Measurements from ENCODE around the gene EPAS1. TPM values are rescaled to one million over a fixed set of nuclear protein-coding genes. Genes with fewer than 3 reads are reported as not detected.

Gene EPAS1
- total and polyA plus RNA-seq, 5 experiments from 2014 or later = 0.16 to 1.7 (median 1.1) TPM

GRCh38 chr2:46298272-46298521, 990 bp downstream of the EPAS1 start:
- DNase-seq (peak in 2 of 10 donors; percentile 23 to 24), ATAC-seq (no peak)
- POLR2A ChIA-PET = no interaction called here
- Mint-ChIP-seq H3K9me3 (no peaks in the 10 kb centered on the region), H3K4me1 (peaks cover 16 to 41% (median 26%) of the 10 kb centered on the region in 4 donors), H3K27me3 (peaks cover 24 to 67% (median 46%) of the 10 kb centered on the region in 5 donors), H3K27ac (peak overlapping the region in 4 of 10 donors; percentile 24 to 85 (median 54)), H3K36me3 (no peaks in the 10 kb centered on the region), H3K4me3 (peak overlapping the region; percentile 84 to 96 (median 92))

GRCh38 chr2:46298522-46299353, 1.5 kb downstream of the EPAS1 start:
- peaks cover 20 to 46% (median 29%) of the 10 kb centered on the region in 4 donors for H3K4me1 Mint-ChIP-seq
- POLR2A ChIA-PET = no interaction called here
- H3K27ac Mint-ChIP-seq = peak overlapping the region in 4 of 10 donors; percentile 24 to 85 (median 72)
- H3K9me3 Mint-ChIP-seq = no peaks in the 10 kb centered on the region
- H3K27me3 Mint-ChIP-seq = peaks cover 25 to 72% (median 49%) of the 10 kb centered on the region in 5 donors
- peak overlapping the region; percentile 84 to 96 (median 92) for H3K4me3 Mint-ChIP-seq
- ATAC-seq (peak in 1 of 2 donors; percentile 7), DNase-seq (peak in 6 of 10 donors; percentile 3 to 37 (median 30))
- no peaks in the 10 kb centered on the region for H3K36me3 Mint-ChIP-seq

GRCh38 chr2:46299365-46300263, 2.4 kb downstream of the EPAS1 start:
- Mint-ChIP-seq H3K4me3 (peak overlapping the region; percentile 69 to 96 (median 90)), H3K27me3 (peaks cover 30 to 80% (median 54%) of the 10 kb centered on the region in 5 donors), H3K4me1 (peaks cover 25 to 55% (median 37%) of the 10 kb centered on the region in 4 donors), H3K9me3 (no peaks in the 10 kb centered on the region), H3K27ac (peak overlapping the region in 2 of 10 donors; percentile 37 to 66), H3K36me3 (no peaks in the 10 kb centered on the region)
- DNase-seq = no peak
- POLR2A ChIA-PET = no interaction called here
- no peak for ATAC-seq

- DNase-seq (no peak), ATAC-seq (no peak)
- Mint-ChIP-seq H3K4me1 (peaks cover 31 to 63% (median 45%) of the 10 kb centered on the region in 4 donors), H3K4me3 (no peak overlapping the region), H3K36me3 (no peaks in the 10 kb centered on the region), H3K9me3 (peaks cover 0 to 3% (median 0%) of the 10 kb centered on the region in 9 donors), H3K27me3 (peaks cover 35 to 88% (median 57%) of the 10 kb centered on the region in 5 donors), H3K27ac (no peak overlapping the region)
- POLR2A ChIA-PET = no interaction called here
These were observed 3.2 kb downstream of the EPAS1 start for GRCh38 chr2:46300406-46300832.

- H3K4me3 Mint-ChIP-seq = no peak overlapping the region
- no peaks in the 10 kb centered on the region for H3K36me3 Mint-ChIP-seq
- H3K9me3 Mint-ChIP-seq = peaks cover 0 to 3% (median 0%) of the 10 kb centered on the region in 9 donors
- DNase-seq = no peak
- H3K27ac Mint-ChIP-seq = no peak overlapping the region
- ATAC-seq = no peak
- POLR2A ChIA-PET = interaction anchor here (0.7 kb wide), 1 partner anchor 953 kb away, joined by 4 read pairs; no protein-coding TSS in a partner anchor
- peaks cover 39 to 85% (median 64%) of the 10 kb centered on the region in 5 donors for H3K27me3 Mint-ChIP-seq
- peaks cover 32 to 67% (median 51%) of the 10 kb centered on the region in 4 donors for H3K4me1 Mint-ChIP-seq
These were observed 4.9 kb downstream of the EPAS1 start for GRCh38 chr2:46302005-46302695.

GRCh38 chr2:46303233-46303632, 6.0 kb downstream of the EPAS1 start:
- no peak for ATAC-seq
- Mint-ChIP-seq H3K27me3 (peaks cover 43 to 86% (median 66%) of the 10 kb centered on the region in 5 donors), H3K9me3 (peaks cover 0 to 3% (median 0%) of the 10 kb centered on the region in 9 donors), H3K27ac (no peak overlapping the region), H3K4me1 (peaks cover 34 to 58% (median 44%) of the 10 kb centered on the region in 4 donors), H3K36me3 (no peaks in the 10 kb centered on the region), H3K4me3 (no peak overlapping the region)
- DNase-seq = no peak
- POLR2A ChIA-PET = interaction anchor here (0.7 kb wide), 1 partner anchor 952 kb away, joined by 4 read pairs; no protein-coding TSS in a partner anchor

- no peak for ATAC-seq
- Mint-ChIP-seq H3K9me3 (peaks cover 0 to 3% (median 0%) of the 10 kb centered on the region in 9 donors), H3K27ac (no peak overlapping the region), H3K4me1 (peaks cover 32 to 52% (median 40%) of the 10 kb centered on the region in 4 donors), H3K36me3 (no peaks in the 10 kb centered on the region), H3K27me3 (peaks cover 44 to 86% (median 66%) of the 10 kb centered on the region in 5 donors), H3K4me3 (peak overlapping the region in 1 of 10 donors; percentile 82)
- no peak for DNase-seq
- POLR2A ChIA-PET = no interaction called here
These were observed 6.6 kb downstream of the EPAS1 start for GRCh38 chr2:46303822-46304221.

GRCh38 chr2:46304635-46305034, 7.4 kb downstream of the EPAS1 start:
- peak; percentile 73 to 83 for ATAC-seq
- H3K36me3 Mint-ChIP-seq = peaks cover 0 to 5% (median 0%) of the 10 kb centered on the region in 3 donors
- peaks cover 27 to 44% (median 32%) of the 10 kb centered on the region in 4 donors for H3K4me1 Mint-ChIP-seq
- peaks cover 44 to 86% (median 66%) of the 10 kb centered on the region in 5 donors for H3K27me3 Mint-ChIP-seq
- H3K9me3 Mint-ChIP-seq = peaks cover 0 to 3% (median 0%) of the 10 kb centered on the region in 9 donors
- H3K27ac Mint-ChIP-seq = peak overlapping the region in 1 of 10 donors; percentile 38
- H3K4me3 Mint-ChIP-seq = peak overlapping the region in 9 of 10 donors; percentile 16 to 88 (median 75)
- POLR2A ChIA-PET = interaction anchor here (0.7 to 1.0 kb wide), 2 partner anchors 18 to 339 kb away, joined by 3 read pairs; no protein-coding TSS in a partner anchor
- DNase-seq = peak in 4 of 10 donors; percentile 8 to 50 (median 34)

GRCh38 chr2:46305187-46305586, 8.0 kb downstream of the EPAS1 start:
- Mint-ChIP-seq H3K9me3 (peaks cover 0 to 3% (median 0%) of the 10 kb centered on the region in 9 donors), H3K4me1 (peaks cover 25 to 38% (median 27%) of the 10 kb centered on the region in 4 donors), H3K36me3 (peaks cover 0 to 5% (median 0%) of the 10 kb centered on the region in 3 donors), H3K4me3 (peak overlapping the region in 9 of 10 donors; percentile 16 to 88 (median 75)), H3K27ac (peak overlapping the region in 1 of 10 donors; percentile 11), H3K27me3 (peaks cover 39 to 86% (median 64%) of the 10 kb centered on the region in 5 donors)
- POLR2A ChIA-PET = interaction anchor here (1.0 kb wide), 1 partner anchor 18 kb away, joined by 3 read pairs; no protein-coding TSS in a partner anchor
- DNase-seq (no peak), ATAC-seq (no peak)

GRCh38 chr2:46305767-46306166, 8.6 kb downstream of the EPAS1 start:
- POLR2A ChIA-PET = no interaction called here
- H3K27me3 Mint-ChIP-seq = peaks cover 37 to 86% (median 60%) of the 10 kb centered on the region in 5 donors
- H3K4me3 Mint-ChIP-seq = peak overlapping the region in 3 of 10 donors; percentile 18 to 88 (median 82)
- ATAC-seq (no peak), DNase-seq (no peak)
- H3K36me3 Mint-ChIP-seq = peaks cover 0 to 5% (median 0%) of the 10 kb centered on the region in 3 donors
- H3K27ac Mint-ChIP-seq = no peak overlapping the region
- peaks cover 0 to 3% (median 0%) of the 10 kb centered on the region in 9 donors for H3K9me3 Mint-ChIP-seq
- peaks cover 25 to 38% (median 27%) of the 10 kb centered on the region in 4 donors for H3K4me1 Mint-ChIP-seq

- no peak for ATAC-seq
- H3K27me3 Mint-ChIP-seq = peaks cover 35 to 87% (median 58%) of the 10 kb centered on the region in 5 donors
- no peak overlapping the region for H3K4me3 Mint-ChIP-seq
- peaks cover 0 to 5% (median 0%) of the 10 kb centered on the region in 3 donors for H3K36me3 Mint-ChIP-seq
- H3K4me1 Mint-ChIP-seq = peaks cover 25 to 38% (median 27%) of the 10 kb centered on the region in 4 donors
- H3K27ac Mint-ChIP-seq = no peak overlapping the region
- H3K9me3 Mint-ChIP-seq = peaks cover 0 to 3% (median 0%) of the 10 kb centered on the region in 9 donors
- no peak for DNase-seq
- POLR2A ChIA-PET = no interaction called here
These were observed 9.1 kb downstream of the EPAS1 start for GRCh38 chr2:46306330-46306751.
